Neutrophil (primary cell): Measurements from ENCODE around the gene TBL1XR1.

Experiments
- H3K27ac ChIP-seq: fragments of 200-600 bp; sonication (generic); 2 replicates; pipeline ENCODE4 v1.5.1; 2016; ENCODE audit warnings: mild to moderate bottlenecking, moderate library complexity
- H3K27me3 ChIP-seq: fragments of 200-600 bp; sonication (generic); 2 replicates; pipeline ENCODE4 v1.6.0; 2016; ENCODE audit warnings: mild to moderate bottlenecking
- H3K36me3 ChIP-seq: fragments of 200-600 bp; sonication (generic); 2 replicates; pipeline ENCODE4 v1.5.1; 2017
- H3K4me1 ChIP-seq, 2 experiments: fragments of 200-600 bp in 1 of 2; sonication (generic) in 1 of 2; 1 replicate in 1 of 2; 2 replicates in 1 of 2; pipeline versions ENCODE4 v1.5.1 to v1.6.1; 2013 to 2016; ENCODE audit warnings: low read depth in 1 of 2, low read length in 1 of 2, mild to moderate bottlenecking in 1 of 2, moderate library complexity in 1 of 2; ENCODE audit not compliant: control insufficient read depth in 1 of 2, insufficient read depth in 1 of 2
- H3K4me3 ChIP-seq, 2 experiments: fragments of 200-600 bp in 1 of 2; sonication (generic) in 1 of 2; 1 replicate in 1 of 2; 2 replicates in 1 of 2; pipeline ENCODE4 v1.5.1; 2013 to 2016; ENCODE audit warnings: low read depth in 1 of 2, low read length in 1 of 2, mild to moderate bottlenecking in 1 of 2, moderate library complexity in 1 of 2
- H3K9me3 ChIP-seq: fragments of 200-600 bp; sonication (generic); 2 replicates; pipeline ENCODE4 v1.5.1; 2016
- CTCF ChIP-seq: fragments of 200-600 bp; sonication (generic); IDR thresholded peaks from 2 replicates; pipeline ENCODE4 v1.5.1; 2016; ENCODE audit warnings: antibody characterized with exemption

TBL1XR1 gene

GRCh38 chr3:177147790-177148189 lies 49.5 kb downstream of the TBL1XR1 start:
- Histone ChIP-seq H3K27me3 (no peaks in the 10 kb centered on the region), H3K4me1 (peaks cover 3 to 14% of the 10 kb centered on the region in 2 experiments), H3K27ac (no peak overlapping the region), H3K4me3 (no peak overlapping the region), H3K36me3 (no peaks in the 10 kb centered on the region), H3K9me3 (no peaks in the 10 kb centered on the region)
- no peak for TF ChIP-seq CTCF

GRCh38 chr3:177146646-177147045 lies 50.6 kb downstream of the TBL1XR1 start:
- H3K4me3 ChIP-seq = no peak overlapping the region
- peaks cover 13 to 23% of the 10 kb centered on the region in 2 experiments for H3K4me1 ChIP-seq
- no peak overlapping the region for H3K27ac ChIP-seq
- H3K36me3 ChIP-seq = no peaks in the 10 kb centered on the region
- no peaks in the 10 kb centered on the region for H3K9me3 ChIP-seq
- H3K27me3 ChIP-seq = no peaks in the 10 kb centered on the region
- TF ChIP-seq CTCF = no peak

GRCh38 chr3:177145954-177146353 lies 51.3 kb downstream of the TBL1XR1 start:
- H3K4me3 ChIP-seq = no peak overlapping the region
- no peaks in the 10 kb centered on the region for H3K27me3 ChIP-seq
- no peaks in the 10 kb centered on the region for H3K9me3 ChIP-seq
- peak overlapping the region; percentile 44 for H3K27ac ChIP-seq
- H3K36me3 ChIP-seq = no peaks in the 10 kb centered on the region
- H3K4me1 ChIP-seq = peaks cover 13 to 23% of the 10 kb centered on the region in 2 experiments
- TF ChIP-seq CTCF = no peak

- H3K27ac ChIP-seq = peak overlapping the region; percentile 44
- no peaks in the 10 kb centered on the region for H3K9me3 ChIP-seq
- no peaks in the 10 kb centered on the region for H3K27me3 ChIP-seq
- H3K36me3 ChIP-seq = no peaks in the 10 kb centered on the region
- no peak overlapping the region for H3K4me3 ChIP-seq
- peaks cover 13 to 21% of the 10 kb centered on the region in 2 experiments for H3K4me1 ChIP-seq
- TF ChIP-seq CTCF = no peak
These were observed 51.9 kb downstream of the TBL1XR1 start for GRCh38 chr3:177145381-177145780.

GRCh38 chr3:177144922-177145321 lies 52.4 kb downstream of the TBL1XR1 start:
- Histone ChIP-seq H3K4me3 (no peak overlapping the region), H3K27ac (peak overlapping the region; percentile 44), H3K36me3 (no peaks in the 10 kb centered on the region), H3K4me1 (peaks cover 13 to 17% of the 10 kb centered on the region in 2 experiments), H3K9me3 (no peaks in the 10 kb centered on the region), H3K27me3 (no peaks in the 10 kb centered on the region)
- TF ChIP-seq CTCF = no peak
